ENCODE results near the gene TBXA2R.
"Not testable (repeated sequence)": the region's sequence is repeated elsewhere in the genome, so short reads cannot be mapped to it uniquely, and the experiment has no call there.

Gene TBXA2R

GRCh38 chr19:3606690-3607289 is at the start of gene TBXA2R:
Gene TBXA2R (minus strand): TSS chr19:3606875. CDS start chr19:3600634, 6,241 bp downstream.
- no peak for DNase-seq

- DNase-seq: no peak
Measured at GRCh38 chr19:3656073-3656746, 49.5 kb upstream of the TBXA2R start.

- peak; percentile 76 for DNase-seq
Measured at GRCh38 chr19:3655402-3656072, 48.9 kb upstream of the TBXA2R start.

GRCh38 chr19:3653865-3654513 is 47.3 kb upstream of the TBXA2R start:
- DNase-seq: no peak

GRCh38 chr19:3653081-3653795 is 46.6 kb upstream of the TBXA2R start:
- DNase-seq: no peak

- DNase-seq: no peak
Measured at GRCh38 chr19:3652422-3652821, 45.7 kb upstream of the TBXA2R start.

GRCh38 chr19:3651684-3652083 is 45.0 kb upstream of the TBXA2R start:
- no peak for DNase-seq

- DNase-seq: no peak
Measured at GRCh38 chr19:3649888-3650287, 43.2 kb upstream of the TBXA2R start.

- no peak for DNase-seq
Measured at GRCh38 chr19:3648037-3648905, 41.6 kb upstream of the TBXA2R start.

GRCh38 chr19:3647102-3647501 is 40.4 kb upstream of the TBXA2R start:
- DNase-seq: not testable (repeated sequence)

- DNase-seq: no peak
Measured at GRCh38 chr19:3646336-3647092, 39.8 kb upstream of the TBXA2R start.

GRCh38 chr19:3645726-3646125 is 39.1 kb upstream of the TBXA2R start:
- no peak for DNase-seq

GRCh38 chr19:3645067-3645396 is 38.4 kb upstream of the TBXA2R start:
- DNase-seq: no peak

GRCh38 chr19:3644351-3645066 is 37.8 kb upstream of the TBXA2R start:
- DNase-seq: peak; percentile 36

GRCh38 chr19:3643674-3644313 is 37.1 kb upstream of the TBXA2R start:
- no peak for DNase-seq

- DNase-seq: no peak
Measured at GRCh38 chr19:3642987-3643673, 36.5 kb upstream of the TBXA2R start.

GRCh38 chr19:3642296-3642695 is 35.6 kb upstream of the TBXA2R start:
- DNase-seq: no peak

GRCh38 chr19:3641515-3642269 is 35.0 kb upstream of the TBXA2R start:
- no peak for DNase-seq

- no peak for DNase-seq
Measured at GRCh38 chr19:3639479-3639878, 32.8 kb upstream of the TBXA2R start.
